Activated CD4-positive, alpha-beta T cell treated with anti-CD3 and anti-CD28 coated beads, Interleukin-2, amount 50 U/mL, for 1 hour (primary cell): ENCODE measurements around the gene MATN4.
"Not testable (repeated sequence)": the region's sequence is repeated elsewhere in the genome, so short reads cannot be mapped to it uniquely, and the experiment has no call there.

Experiments
- DNase-seq: peaks from one replicate; pipeline ENCODE4 v3.0.0-alpha.2; 2020

Gene MATN4

GRCh38 chr20:45308117-45308778, at the start of gene MATN4:
MATN4 (minus strand) TSS chr20:45308299; CDS start chr20:45305582, 2,717 bp downstream.
- DNase-seq = no peak

- DNase-seq = no peak
Measured at GRCh38 chr20:45355209-45356084, 47.3 kb upstream of the MATN4 start.

- DNase-seq = no peak
Measured at GRCh38 chr20:45354423-45355208, 46.5 kb upstream of the MATN4 start.

- DNase-seq = no peak
Measured at GRCh38 chr20:45353746-45354145, 45.6 kb upstream of the MATN4 start.

- no peak for DNase-seq
Measured at GRCh38 chr20:45352729-45353128, 44.6 kb upstream of the MATN4 start.

GRCh38 chr20:45350795-45351194, 42.7 kb upstream of the MATN4 start:
- DNase-seq = not testable (repeated sequence)

- no peak for DNase-seq
Measured at GRCh38 chr20:45350217-45350616, 42.1 kb upstream of the MATN4 start.

- DNase-seq = peak; percentile 54
Measured at GRCh38 chr20:45347936-45348778, 40.1 kb upstream of the MATN4 start, which contains the start of gene SDC4. SDC4 (minus strand) TSS chr20:45348424; CDS start chr20:45348384, 40 bp downstream.

- no peak for DNase-seq
Measured at GRCh38 chr20:45347297-45347935, 39.3 kb upstream of the MATN4 start.

GRCh38 chr20:45346851-45347250, 38.8 kb upstream of the MATN4 start:
- DNase-seq = no peak

GRCh38 chr20:45346291-45346718, 38.2 kb upstream of the MATN4 start:
- DNase-seq = no peak

- no peak for DNase-seq
Measured at GRCh38 chr20:45345104-45345936, 37.2 kb upstream of the MATN4 start.

GRCh38 chr20:45344168-45344860, 36.2 kb upstream of the MATN4 start:
- DNase-seq = no peak

- no peak for DNase-seq
Measured at GRCh38 chr20:45343532-45344167, 35.6 kb upstream of the MATN4 start.

- DNase-seq = no peak
Measured at GRCh38 chr20:45342855-45343531, 34.9 kb upstream of the MATN4 start.

GRCh38 chr20:45341939-45342854, 34.1 kb upstream of the MATN4 start:
- no peak for DNase-seq

- DNase-seq = no peak
Measured at GRCh38 chr20:45341579-45341938, 33.5 kb upstream of the MATN4 start.

GRCh38 chr20:45340951-45341350, 32.9 kb upstream of the MATN4 start:
- DNase-seq = no peak
